Fibroblast of pulmonary artery (primary cell): ENCODE data around the gene DDHD1.

Experiments
- DNase-seq: peaks from one replicate; pipeline ENCODE4 v3.0.0-alpha.2; 2010; ENCODE audit warnings: low read depth
- H3K4me3 ChIP-seq: replicated peaks from 2 replicates; pipeline ENCODE4 v1.5.1; 2011; ENCODE audit warnings: low read depth, mild to moderate bottlenecking, control low read depth, low read length, moderate library complexity
- TF ChIP-seq, protein P1 (sequence below): IDR thresholded peaks from 2 replicates; pipeline ENCODE4 v1.5.1; 2011; ENCODE audit warnings: mild to moderate bottlenecking, control low read depth, low read length, inconsistent platforms; ENCODE audit errors: missing control alignments

The DDHD1 gene

DNA sequence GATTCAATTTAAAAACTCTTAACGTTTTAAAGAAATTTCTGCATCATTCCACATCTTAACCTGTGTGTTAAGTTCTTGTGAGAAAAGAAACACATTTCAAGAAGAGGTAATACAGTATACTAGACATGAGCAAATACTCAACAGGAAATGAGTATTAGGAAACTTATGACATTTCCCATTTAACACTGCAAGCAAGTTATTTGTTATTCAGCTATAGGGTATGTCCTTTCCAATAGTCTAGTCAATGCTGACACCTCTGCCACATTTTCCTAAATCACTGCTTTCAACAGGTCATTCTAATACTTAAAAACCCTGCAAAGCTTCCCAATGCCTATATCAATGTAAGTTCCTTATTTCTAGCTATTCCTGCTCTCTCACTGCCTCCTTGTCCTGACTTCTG is 93.1 kb downstream of the DDHD1 start:
- TF ChIP-seq, protein P1, sequence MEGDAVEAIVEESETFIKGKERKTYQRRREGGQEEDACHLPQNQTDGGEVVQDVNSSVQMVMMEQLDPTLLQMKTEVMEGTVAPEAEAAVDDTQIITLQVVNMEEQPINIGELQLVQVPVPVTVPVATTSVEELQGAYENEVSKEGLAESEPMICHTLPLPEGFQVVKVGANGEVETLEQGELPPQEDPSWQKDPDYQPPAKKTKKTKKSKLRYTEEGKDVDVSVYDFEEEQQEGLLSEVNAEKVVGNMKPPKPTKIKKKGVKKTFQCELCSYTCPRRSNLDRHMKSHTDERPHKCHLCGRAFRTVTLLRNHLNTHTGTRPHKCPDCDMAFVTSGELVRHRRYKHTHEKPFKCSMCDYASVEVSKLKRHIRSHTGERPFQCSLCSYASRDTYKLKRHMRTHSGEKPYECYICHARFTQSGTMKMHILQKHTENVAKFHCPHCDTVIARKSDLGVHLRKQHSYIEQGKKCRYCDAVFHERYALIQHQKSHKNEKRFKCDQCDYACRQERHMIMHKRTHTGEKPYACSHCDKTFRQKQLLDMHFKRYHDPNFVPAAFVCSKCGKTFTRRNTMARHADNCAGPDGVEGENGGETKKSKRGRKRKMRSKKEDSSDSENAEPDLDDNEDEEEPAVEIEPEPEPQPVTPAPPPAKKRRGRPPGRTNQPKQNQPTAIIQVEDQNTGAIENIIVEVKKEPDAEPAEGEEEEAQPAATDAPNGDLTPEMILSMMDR: no peak
- no peak overlapping the region for H3K4me3 ChIP-seq
- peak; percentile 45 for DNase-seq

DNA sequence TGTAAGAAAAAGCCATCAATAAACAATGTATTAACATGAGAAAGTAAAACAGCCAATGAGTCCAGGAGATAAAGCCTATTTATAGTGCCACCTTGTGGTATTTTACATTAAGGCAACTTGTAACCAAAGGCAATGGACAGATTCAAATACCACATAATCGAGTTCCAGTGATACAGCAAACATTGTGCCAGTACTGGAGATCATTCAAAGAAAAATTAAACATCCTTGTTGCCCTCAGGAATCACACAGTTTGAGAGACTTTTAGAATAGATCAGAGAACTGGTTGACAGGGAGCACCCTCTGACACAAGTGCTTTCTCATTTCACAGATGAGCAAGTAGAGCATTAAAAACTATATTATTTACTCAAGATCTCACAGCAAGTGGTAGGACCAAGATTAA is 98.1 kb downstream of the DDHD1 start:
- TF ChIP-seq, protein P1: peak; percentile 74
- H3K4me3 ChIP-seq: no peak overlapping the region
- DNase-seq: peak; percentile 79

DNA sequence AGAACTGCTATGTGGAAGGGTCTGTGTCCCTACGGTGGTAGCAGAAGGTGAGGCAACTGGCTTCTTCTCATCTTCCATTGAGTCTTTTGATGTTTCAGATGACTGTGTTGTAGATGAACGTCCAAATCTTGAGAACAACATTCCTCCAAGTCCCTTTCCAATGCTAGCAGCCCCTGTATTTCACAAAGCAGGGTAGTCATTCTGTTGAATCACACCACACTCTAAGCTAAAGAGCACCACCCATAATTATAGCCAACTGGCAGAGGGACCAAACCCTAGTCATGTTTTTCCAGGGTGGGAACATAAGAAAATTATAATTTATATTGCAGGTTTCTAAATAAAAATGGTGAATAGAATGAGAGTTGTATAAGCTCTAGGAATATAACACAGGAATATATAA is 98.7 kb downstream of the DDHD1 start:
- peak; percentile 44 for DNase-seq
- no peak overlapping the region for H3K4me3 ChIP-seq
- TF ChIP-seq, protein P1: no peak

DNA sequence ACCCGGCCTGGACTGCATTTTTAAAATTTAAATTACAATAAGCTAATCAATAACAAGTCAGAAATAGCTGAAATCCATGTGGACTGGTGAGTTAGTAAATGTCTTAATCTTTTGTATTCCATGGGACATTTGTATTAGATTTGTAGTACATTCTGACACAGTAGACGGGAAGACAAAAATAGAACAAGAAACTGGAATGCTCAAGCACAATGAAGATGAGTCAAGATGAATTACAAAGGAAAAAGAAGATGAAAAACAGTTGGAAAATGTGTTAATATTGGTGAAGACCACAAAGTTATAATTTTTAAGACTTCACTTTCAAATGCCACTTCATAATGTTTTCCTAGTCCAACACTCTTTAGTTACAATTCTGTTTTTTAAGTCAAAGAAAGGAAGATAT is 104.5 kb downstream of the DDHD1 start:
- H3K4me3 ChIP-seq: no peak overlapping the region
- TF ChIP-seq, protein P1: no peak
- DNase-seq: no peak

DNA sequence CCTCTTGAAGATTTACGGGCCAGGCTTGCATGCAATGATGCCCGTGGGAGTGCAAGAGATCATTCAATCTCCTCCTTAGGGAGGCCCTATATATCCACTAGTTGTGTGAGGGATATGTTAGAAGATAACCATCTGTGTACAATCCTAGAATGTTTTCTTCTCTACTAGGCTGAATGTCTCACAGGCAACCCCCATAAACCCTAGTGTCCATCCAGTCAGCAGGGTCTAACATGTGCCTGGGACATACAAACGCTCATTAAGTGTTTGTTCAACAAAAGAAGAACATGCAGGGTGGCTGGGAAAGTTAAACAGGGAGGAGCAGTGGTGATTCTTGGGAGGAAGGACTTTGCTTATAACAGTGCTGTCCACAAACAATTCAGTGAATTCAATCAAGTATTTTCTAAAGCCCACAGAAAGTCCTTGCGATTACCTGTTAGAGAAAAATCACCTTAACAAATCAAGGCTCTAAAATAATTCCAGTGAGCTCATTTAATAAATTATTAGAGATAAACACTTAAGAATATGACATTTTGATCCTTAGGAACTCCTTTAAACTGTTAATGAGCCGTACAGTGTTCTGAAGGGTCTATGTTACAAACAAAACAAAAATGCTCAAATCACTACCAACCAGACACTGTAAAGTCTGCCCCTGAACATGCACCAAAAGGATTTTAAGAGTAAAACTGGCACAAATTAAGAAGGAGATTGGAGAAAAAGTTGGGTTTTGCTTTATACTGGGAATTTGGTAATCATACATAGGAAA is 105.6 kb downstream of the DDHD1 start:
- H3K4me3 ChIP-seq: no peak overlapping the region
- DNase-seq: no peak
- TF ChIP-seq, protein P1: no peak

GRCh38 chr14:53044486-53044885 is 108.6 kb downstream of the DDHD1 start:
- H3K4me3 ChIP-seq: no peak overlapping the region
- TF ChIP-seq, protein P1: no peak
- DNase-seq: peak; percentile 62

DNA sequence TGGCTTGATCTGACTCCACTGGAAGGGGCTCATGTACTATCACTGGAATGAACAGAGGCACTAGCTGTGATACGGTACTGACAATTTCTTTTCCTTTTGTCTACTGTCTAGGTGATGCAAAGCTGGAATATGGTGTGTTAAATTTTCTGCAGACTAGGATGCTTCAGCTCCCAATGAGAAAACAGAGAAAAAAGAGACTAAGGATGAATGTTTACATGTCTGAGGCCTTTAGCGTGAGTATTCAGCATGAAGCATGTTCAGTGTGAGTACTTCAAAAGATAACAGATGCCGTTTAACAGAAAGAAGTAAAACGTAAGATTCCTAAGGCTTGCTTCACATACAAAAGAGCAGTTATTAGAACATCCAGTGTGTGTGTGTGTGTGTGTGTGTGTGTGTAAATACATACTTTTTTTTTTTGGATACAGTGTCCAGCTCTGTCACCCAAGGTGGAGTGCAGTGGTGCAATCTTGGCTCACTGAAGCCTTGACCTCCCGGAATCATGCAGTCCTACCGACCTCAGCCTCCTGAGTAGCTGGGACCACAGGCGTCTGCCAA is 110.0 kb downstream of the DDHD1 start:
- TF ChIP-seq, protein P1: no peak
- DNase-seq: peak; percentile 56
- H3K4me3 ChIP-seq: no peak overlapping the region
